IPS-18a (cell line): ENCODE data around the gene NEB.
"Not testable (repeated sequence)": the region's sequence is repeated elsewhere in the genome, so short reads cannot be mapped to it uniquely, and the experiment has no call there.

Experiments used
- H3K27ac ChIP-seq: one replicate; pipeline ENCODE4 v1.5.1; 2013; ENCODE audit warnings: low read length
- H3K27me3 ChIP-seq: one replicate; pipeline ENCODE4 v1.6.1; 2013; ENCODE audit warnings: mild to moderate bottlenecking, low read length; ENCODE audit not compliant: control insufficient read depth, insufficient read depth
- H3K36me3 ChIP-seq: one replicate; pipeline ENCODE4 v1.6.1; 2013; ENCODE audit warnings: low read depth, low read length; ENCODE audit not compliant: control insufficient read depth
- H3K4me1 ChIP-seq: one replicate; pipeline ENCODE4 v1.6.1; 2013; ENCODE audit warnings: low read depth, low read length; ENCODE audit not compliant: control insufficient read depth
- H3K4me3 ChIP-seq: one replicate; pipeline ENCODE4 v1.5.1; 2013; ENCODE audit warnings: low read length
- H3K9ac ChIP-seq: one replicate; pipeline ENCODE4 v1.6.1; 2013; ENCODE audit warnings: mild to moderate bottlenecking, low read length, moderate library complexity
- H3K9me3 ChIP-seq: one replicate; pipeline ENCODE4 v1.6.1; 2013; ENCODE audit warnings: low read depth, low read length; ENCODE audit not compliant: control insufficient read depth

The NEB gene

DNA sequence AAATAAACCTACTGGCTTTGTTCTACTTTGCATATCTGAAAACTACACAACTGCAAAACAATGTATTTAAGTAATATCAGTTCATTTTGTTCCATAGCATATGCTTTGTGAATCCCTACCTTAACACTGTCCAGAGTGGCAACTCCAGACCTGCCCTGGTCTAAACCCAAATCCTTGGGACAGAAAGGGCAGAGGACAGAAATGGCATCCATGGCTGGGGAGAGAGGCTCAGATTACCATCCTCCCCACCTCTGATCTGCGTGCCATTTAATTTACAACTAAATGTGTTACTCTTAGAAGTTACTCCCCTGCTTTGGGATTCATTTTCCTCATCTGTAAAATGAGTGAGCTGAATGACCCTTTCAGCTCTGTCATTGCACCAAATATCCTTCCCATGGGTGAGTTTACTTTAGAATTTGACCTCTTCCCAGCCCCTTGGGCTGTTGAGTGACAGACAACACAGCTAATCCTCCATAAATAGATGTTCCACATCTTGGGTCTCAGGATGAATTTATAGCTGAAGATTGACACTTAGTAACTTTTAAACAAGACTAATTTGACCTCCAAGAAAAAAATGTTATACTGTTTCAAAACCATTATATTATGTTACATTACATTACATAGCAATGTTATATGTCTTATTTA is 20.1 kb upstream of the NEB start:
- H3K27ac ChIP-seq: no peak overlapping the region
- H3K36me3 ChIP-seq: no peaks in the 10 kb centered on the region
- no peaks in the 10 kb centered on the region for H3K27me3 ChIP-seq
- no peaks in the 10 kb centered on the region for H3K4me1 ChIP-seq
- no peak overlapping the region for H3K9ac ChIP-seq
- H3K9me3 ChIP-seq: no peaks in the 10 kb centered on the region
- H3K4me3 ChIP-seq: no peak overlapping the region

DNA sequence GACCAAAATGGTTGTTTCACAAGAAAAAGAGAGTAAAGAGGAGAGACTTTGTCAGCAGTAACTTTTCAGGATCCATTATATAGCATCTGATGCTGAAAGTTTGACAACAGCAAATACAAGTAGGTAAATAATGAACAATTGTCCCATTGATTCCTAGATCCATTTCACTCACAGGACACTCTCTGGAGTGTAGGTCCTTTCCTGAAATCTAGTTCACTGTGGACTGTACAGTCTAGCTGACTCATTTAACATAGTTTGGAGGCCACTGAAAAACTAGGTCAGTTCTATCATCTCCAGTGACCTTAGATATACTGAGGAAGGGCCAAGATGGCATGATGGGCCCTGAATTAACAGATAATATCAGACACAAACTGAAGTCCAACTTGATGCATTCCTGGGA is 19.3 kb upstream of the NEB start:
- Histone ChIP-seq H3K9me3 (no peaks in the 10 kb centered on the region), H3K27ac (no peak overlapping the region)

DNA sequence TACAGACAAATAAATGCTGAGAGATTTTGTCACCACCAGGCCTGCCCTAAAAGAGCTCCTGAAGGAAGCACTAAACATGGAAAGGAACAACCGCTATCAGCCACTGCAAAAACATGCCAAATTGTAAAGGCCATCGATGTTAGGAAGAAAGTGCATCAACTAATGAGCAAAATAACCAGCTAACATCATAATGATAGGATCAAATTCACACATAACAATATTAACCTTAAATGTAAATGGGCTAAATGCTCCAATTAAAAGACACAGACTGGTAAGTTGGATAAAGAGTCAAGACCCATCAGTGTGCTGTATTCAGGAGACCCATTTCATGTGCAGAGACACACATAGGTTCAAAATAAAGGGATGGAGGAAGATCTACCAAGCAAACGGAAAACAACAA is 11.0 kb upstream of the NEB start:
- not testable (repeated sequence) for H3K4me1 ChIP-seq, H3K9me3 ChIP-seq, H3K27me3 ChIP-seq, H3K4me3 ChIP-seq, H3K36me3 ChIP-seq, H3K27ac ChIP-seq, H3K9ac ChIP-seq

More for the DNA sequence above, 19.3 kb upstream of the NEB start:
- Histone ChIP-seq H3K27me3 (no peaks in the 10 kb centered on the region), H3K9ac (no peak overlapping the region), H3K4me1 (no peaks in the 10 kb centered on the region), H3K36me3 (no peaks in the 10 kb centered on the region), H3K4me3 (no peak overlapping the region)

DNA sequence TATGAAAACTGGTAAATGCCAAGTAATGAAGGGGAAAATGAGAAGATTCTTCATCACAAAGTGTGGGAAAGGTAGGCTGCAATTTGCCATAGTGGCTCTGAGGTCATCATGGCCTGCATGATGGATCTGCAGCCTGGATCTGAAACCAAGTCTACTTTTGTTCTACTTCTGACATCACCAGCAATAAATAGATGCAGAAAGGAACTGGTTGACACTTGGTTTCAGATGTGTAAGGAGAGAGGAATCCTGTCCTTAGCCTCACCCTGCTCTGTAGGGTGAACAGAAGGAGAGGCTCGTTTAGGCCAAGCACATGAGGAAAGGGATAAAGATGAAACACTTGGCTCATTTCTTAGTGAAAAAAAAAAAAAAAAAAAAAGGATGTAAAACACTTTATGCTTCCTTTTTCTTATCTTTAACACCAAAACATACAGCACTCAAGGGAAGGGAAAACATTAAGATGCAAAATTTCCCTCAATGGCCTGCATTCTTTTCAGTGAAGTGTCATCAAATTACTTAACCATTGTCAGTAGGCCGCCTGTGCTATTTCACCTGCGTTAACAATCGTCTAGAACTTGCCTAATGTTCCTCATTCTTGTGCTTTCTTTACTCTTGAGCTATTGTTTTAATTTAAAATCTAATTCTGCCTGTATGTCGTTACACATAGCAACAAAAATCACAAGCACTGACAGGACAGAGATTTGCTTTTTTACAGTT is 3.9 kb downstream of the NEB start:
- Histone ChIP-seq H3K4me1 (peaks cover 38% of the 10 kb centered on the region), H3K9ac (no peak overlapping the region), H3K27ac (no peak overlapping the region), H3K4me3 (no peak overlapping the region), H3K9me3 (no peaks in the 10 kb centered on the region), H3K27me3 (no peaks in the 10 kb centered on the region), H3K36me3 (no peaks in the 10 kb centered on the region)

DNA sequence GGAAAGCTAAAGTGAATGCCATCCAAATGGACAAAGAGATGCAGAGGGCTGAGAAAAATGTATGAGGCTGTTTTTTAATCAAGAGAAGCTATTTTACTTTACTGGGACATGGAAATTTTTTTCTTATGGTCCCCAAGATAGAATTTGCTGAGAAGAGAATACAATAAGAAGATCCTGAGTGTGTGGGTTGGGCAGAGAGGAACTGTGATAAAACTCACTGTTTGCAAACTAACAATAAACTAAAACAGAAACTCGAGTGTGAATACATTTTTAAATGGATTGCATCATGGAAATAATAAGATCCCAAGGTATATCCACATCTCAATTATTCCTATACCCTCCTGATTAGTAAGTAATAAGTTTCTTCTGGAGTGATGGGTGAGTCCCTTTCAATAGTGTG is 4.4 kb downstream of the NEB start:
- H3K9me3 ChIP-seq: no peaks in the 10 kb centered on the region
- H3K4me3 ChIP-seq: no peak overlapping the region
- no peaks in the 10 kb centered on the region for H3K27me3 ChIP-seq
- no peak overlapping the region for H3K9ac ChIP-seq
- no peak overlapping the region for H3K27ac ChIP-seq
- H3K4me1 ChIP-seq: peaks cover 38% of the 10 kb centered on the region
- H3K36me3 ChIP-seq: no peaks in the 10 kb centered on the region

DNA sequence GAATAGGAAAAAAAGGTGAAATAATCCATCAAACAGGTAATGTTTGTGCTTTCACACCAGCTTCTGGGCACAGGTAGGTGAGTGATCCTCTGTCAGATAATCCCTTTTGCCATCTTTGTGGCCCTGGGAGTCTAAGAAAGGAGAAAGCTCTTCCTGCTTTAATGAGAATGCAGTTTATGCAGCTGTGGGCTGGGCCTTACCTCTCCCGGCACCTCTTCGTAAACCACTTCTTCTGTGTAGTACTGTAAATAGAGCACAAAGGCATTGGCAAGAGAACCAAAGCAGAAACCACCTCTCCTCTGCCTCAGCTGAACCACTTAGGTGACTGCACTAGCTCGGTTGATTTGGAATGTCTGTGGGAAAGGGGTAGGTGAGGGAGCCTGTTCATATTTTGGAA is 4.9 kb downstream of the NEB start:
- Histone ChIP-seq H3K9me3 (no peaks in the 10 kb centered on the region), H3K27me3 (no peaks in the 10 kb centered on the region), H3K4me3 (no peak overlapping the region), H3K9ac (no peak overlapping the region), H3K27ac (no peak overlapping the region), H3K4me1 (peaks cover 35% of the 10 kb centered on the region), H3K36me3 (no peaks in the 10 kb centered on the region)

DNA sequence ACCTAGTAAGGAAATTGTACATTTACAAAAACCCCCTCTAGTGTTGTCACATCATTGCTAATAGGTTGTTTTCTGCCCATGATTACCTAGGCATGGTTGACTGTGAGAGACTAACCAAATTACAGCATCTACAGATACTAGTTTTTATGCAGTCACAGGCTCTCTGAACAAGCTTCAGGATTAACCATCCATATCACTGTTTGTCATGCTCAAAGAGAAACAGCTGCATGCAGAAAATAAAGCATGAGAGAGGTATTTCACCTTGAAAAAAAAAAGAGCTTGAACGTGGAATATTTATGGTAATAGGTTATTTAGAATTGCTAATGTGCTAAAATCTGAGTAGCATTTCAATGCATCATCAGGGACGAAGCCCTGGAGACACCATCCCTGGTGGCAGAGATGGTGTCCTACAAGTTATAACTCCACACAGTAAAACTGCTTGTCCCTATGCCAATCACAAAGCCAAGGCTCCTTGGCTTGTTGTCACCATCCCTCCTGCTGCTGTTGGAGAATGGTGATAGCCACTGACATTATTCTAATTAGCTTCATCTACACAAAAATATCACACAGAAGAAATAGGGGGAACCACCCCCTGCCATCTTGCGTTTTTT is 5.4 kb downstream of the NEB start:
- no peak overlapping the region for H3K27ac ChIP-seq
- H3K9ac ChIP-seq: no peak overlapping the region
- H3K36me3 ChIP-seq: no peaks in the 10 kb centered on the region
- no peaks in the 10 kb centered on the region for H3K27me3 ChIP-seq
- H3K9me3 ChIP-seq: no peaks in the 10 kb centered on the region
- H3K4me3 ChIP-seq: no peak overlapping the region
- H3K4me1 ChIP-seq: peaks cover 30% of the 10 kb centered on the region

DNA sequence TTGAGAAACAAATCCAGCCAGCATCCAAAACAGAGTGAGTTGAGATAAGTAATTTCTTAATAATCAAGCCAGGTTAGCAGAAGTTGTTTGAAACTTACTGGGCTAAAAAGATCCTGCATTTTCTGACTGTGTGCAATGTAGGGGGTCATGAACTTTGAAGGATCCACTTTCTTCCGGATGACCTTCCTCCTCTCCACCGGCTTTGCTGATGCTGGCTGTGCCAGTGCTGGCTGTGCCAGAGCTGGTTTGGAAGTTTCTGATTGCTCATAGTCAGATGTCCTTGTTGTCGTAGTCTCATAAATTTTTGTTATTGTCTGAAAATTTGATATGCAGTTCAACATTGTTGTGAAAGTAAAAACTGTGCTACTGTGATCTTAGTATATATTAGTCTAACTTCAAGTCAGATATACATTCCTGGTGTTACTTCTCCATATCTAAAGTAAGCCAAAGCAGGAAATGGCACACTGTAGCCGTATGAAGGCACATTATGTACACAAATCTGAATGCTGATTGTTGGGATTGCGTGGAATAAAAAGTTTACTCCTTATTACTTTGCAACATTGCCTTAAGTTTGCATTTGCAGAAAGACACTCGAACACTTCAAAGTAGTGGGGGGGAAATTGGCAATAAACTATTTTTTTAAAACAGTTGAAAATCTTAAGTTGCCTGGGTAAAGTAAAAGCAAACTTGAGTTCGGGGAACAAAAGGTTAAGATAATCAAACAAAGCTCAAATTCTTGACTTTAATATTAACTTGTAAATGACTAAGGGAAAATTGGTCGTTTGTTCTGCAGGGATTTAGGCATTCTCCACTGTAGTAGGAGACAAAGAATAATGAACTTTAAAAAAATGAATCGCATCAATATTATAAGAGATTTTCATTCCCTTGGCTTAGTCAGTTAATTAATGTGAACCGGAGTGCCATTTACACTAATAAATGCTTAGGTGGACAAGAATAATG is 6.4 kb downstream of the NEB start:
- H3K4me1 ChIP-seq: peaks cover 29% of the 10 kb centered on the region
- H3K27ac ChIP-seq: no peak overlapping the region
- no peak overlapping the region for H3K4me3 ChIP-seq
- H3K9me3 ChIP-seq: no peaks in the 10 kb centered on the region
- no peak overlapping the region for H3K9ac ChIP-seq
- no peaks in the 10 kb centered on the region for H3K36me3 ChIP-seq
- no peaks in the 10 kb centered on the region for H3K27me3 ChIP-seq

DNA sequence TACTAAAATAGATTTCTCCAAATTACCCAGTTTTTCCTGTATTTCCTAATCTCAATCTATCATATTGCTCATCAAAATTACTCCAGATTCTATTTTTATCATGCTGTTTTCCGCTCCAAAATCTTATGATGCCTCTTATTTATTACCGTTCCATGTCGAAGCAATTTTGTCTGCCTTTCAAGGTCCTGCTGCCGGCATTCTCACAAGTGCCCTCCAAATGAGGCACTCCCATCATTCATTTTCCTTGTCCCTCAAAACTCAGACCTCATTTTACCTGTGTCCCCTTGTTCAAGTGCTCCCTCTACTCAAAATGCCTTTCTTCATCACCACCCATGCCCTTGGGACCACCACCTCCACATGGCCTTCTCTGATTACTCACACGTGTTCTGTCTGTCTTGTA is 13.1 kb downstream of the NEB start:
- Histone ChIP-seq H3K27me3 (no peaks in the 10 kb centered on the region), H3K4me3 (no peak overlapping the region), H3K9ac (no peak overlapping the region), H3K36me3 (no peaks in the 10 kb centered on the region), H3K4me1 (no peaks in the 10 kb centered on the region), H3K9me3 (no peaks in the 10 kb centered on the region), H3K27ac (no peak overlapping the region)

DNA sequence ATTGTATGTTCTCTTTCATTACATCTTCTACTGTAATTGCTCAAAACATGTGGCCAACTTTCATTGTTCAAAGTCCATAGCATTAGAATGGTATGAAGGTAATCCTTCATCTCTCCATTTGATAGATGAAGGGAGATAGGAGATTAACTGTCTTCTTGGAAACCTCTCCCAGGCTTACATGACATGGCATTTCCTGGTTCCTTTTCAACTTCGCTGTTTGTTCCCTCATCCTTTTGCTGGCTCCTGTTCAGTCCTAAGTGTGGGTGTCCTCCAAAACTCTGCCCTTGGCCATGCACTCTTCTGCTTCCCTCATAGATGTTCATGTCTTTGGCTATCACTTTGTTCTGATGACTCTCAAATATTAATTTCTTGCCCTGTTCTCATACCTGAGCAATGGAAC is 13.8 kb downstream of the NEB start:
- Histone ChIP-seq H3K27ac (no peak overlapping the region), H3K4me3 (no peak overlapping the region), H3K9ac (no peak overlapping the region), H3K9me3 (no peaks in the 10 kb centered on the region), H3K4me1 (no peaks in the 10 kb centered on the region), H3K36me3 (no peaks in the 10 kb centered on the region), H3K27me3 (no peaks in the 10 kb centered on the region)

DNA sequence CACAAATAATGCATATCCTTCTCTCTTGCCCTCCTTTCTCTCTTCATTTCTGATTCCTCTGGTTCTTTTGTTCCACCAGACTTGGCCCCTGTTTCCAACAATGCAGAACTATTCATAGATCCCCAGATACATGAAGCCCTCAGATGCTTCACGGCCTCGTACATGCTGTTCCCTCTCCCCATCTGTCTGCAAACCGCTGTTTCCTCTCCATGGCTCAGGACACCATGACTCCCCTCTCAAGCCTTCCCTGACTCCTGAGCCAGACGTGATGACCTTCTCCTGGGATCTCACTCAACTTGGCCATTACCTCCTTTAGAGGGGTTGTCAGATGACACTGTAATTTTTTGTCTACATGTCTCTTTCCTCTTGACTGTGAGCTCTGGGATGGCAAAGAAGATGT is 15.5 kb downstream of the NEB start:
- no peaks in the 10 kb centered on the region for H3K9me3 ChIP-seq
- no peaks in the 10 kb centered on the region for H3K36me3 ChIP-seq
- H3K4me3 ChIP-seq: no peak overlapping the region
- no peak overlapping the region for H3K9ac ChIP-seq
- no peak overlapping the region for H3K27ac ChIP-seq
- no peaks in the 10 kb centered on the region for H3K27me3 ChIP-seq
- no peaks in the 10 kb centered on the region for H3K4me1 ChIP-seq
